Kidney (tissue), 14 donors: ENCODE measurements around the gene MYLK4. TPM values are rescaled to one million over a fixed set of nuclear protein-coding genes. Genes with fewer than 3 reads are reported as not detected.

ENCODE experiments used
- DNase-seq, 5 donors: peaks; one replicate each; pipeline ENCODE4 v3.0.0-alpha.2; 2013 to 2020
- FAIRE-seq: peaks from 2 replicates; lab custom pipeline; 2012; peaks lifted over from hg19 to GRCh38; lab: Jason Lieb, UNC
- H3K27ac ChIP-seq, 2 donors: one replicate each; pipeline ENCODE4 v1.7.0; 2013; ENCODE audit warnings: low read depth in 2 of 2, low read length in 2 of 2, inconsistent platforms in 1 of 2
- H3K27me3 ChIP-seq: one replicate; pipeline ENCODE4 v1.7.1; 2013; ENCODE audit warnings: low read length, inconsistent platforms; ENCODE audit not compliant: control insufficient read depth, insufficient read depth
- H3K36me3 ChIP-seq, 3 donors: one replicate each; pipeline versions ENCODE4 v1.7.0 to v1.7.1; 2013; ENCODE audit warnings: low read length in 3 of 3, control low read depth in 1 of 3, inconsistent platforms in 1 of 3; ENCODE audit not compliant: insufficient read depth in 3 of 3, control insufficient read depth in 2 of 3
- H3K4me1 ChIP-seq, 3 donors: one replicate each; pipeline versions ENCODE4 v1.7.0 to v1.7.1; 2013; ENCODE audit warnings: low read length in 3 of 3, inconsistent platforms in 1 of 3, low read depth in 1 of 3; ENCODE audit not compliant: control insufficient read depth in 2 of 3, insufficient read depth in 2 of 3
- H3K4me3 ChIP-seq, 3 donors: one replicate each; pipeline versions ENCODE4 v1.7.0 to v1.8.1; 2013; ENCODE audit warnings: low read length in 3 of 3, control low read depth in 1 of 3, inconsistent platforms in 1 of 3
- H3K9ac ChIP-seq, 3 donors: one replicate each; pipeline versions ENCODE4 v1.7.0 to v1.7.1; 2013; ENCODE audit warnings: low read length in 3 of 3, control low read depth in 1 of 3, inconsistent platforms in 1 of 3
- H3K9me3 ChIP-seq, 3 donors: one replicate each; pipeline versions ENCODE4 v1.7.0 to v1.7.1; 2013; ENCODE audit warnings: low read length in 3 of 3, control low read depth in 1 of 3, inconsistent platforms in 1 of 3; ENCODE audit not compliant: control insufficient read depth in 2 of 3, insufficient read depth in 1 of 3
- intact Hi-C: fragments of 100-400 bp; cut with DNase I; formaldehyde crosslinking; loops from one replicate; pipeline ENCODE4 v1.11.1; 2022
- polyA plus RNA-seq: library from polyadenylated mRNA; stranded (reverse); fragments of 350-450 nt; fragmentation: Illumina TruSeq; extraction: RNeasy Lipid Tissue Mini Kit (QIAGEN cat#74804); gene quantifications from one replicate; pipeline ENCODE4 v1.2.3, GENCODE V29; 2014; ENCODE audit warnings: low read depth, low replicate concordance; ENCODE audit not compliant: insufficient read depth
- total RNA-seq: library from RNA; stranded (reverse); fragmentation: NEBNext Ultra II Directional; extraction: Animal tissue kit (Norgen Biotek cat#: 25700); gene quantifications from one replicate; pipeline ENCODE4 v1.2.1, GENCODE V29; 2021
- TF ChIP-seq, protein P1 (sequence below): IDR thresholded peaks from 3 replicates; pipeline ENCODE4 v1.5.1; 2012; ENCODE audit warnings: mild to moderate bottlenecking, moderate library complexity, borderline replicate concordance; ENCODE audit not compliant: insufficient read depth; ENCODE audit errors: extremely low read depth
- donor health status: control.
- donor health status: control.
- donor health status: control.
- donor health status: control.
- donor health status: control.
- donor health status: DM: yes; HTN: yes; CAD: no.
- donor health status: Normal renal cell carcinoma (clear cell type).

The MYLK4 gene
- total and polyA plus RNA-seq, 2 donors from 2014 or later, result 1.1 to 1.3 TPM

GRCh38 chr6:2754911-2755310 lies 4.2 kb upstream of the MYLK4 start:
- Histone ChIP-seq H3K9ac (no peak overlapping the region), H3K27ac (no peak overlapping the region), H3K4me3 (no peak overlapping the region), H3K4me1 (peaks cover 0 to 9% (median 0%) of the 10 kb centered on the region in 3 donors), H3K36me3 (no peaks in the 10 kb centered on the region), H3K9me3 (no peaks in the 10 kb centered on the region), H3K27me3 (no peaks in the 10 kb centered on the region)
- DNase-seq (no peak), FAIRE-seq (no peak)
- intact Hi-C loops, result no loop called here
- TF ChIP-seq, protein P1, sequence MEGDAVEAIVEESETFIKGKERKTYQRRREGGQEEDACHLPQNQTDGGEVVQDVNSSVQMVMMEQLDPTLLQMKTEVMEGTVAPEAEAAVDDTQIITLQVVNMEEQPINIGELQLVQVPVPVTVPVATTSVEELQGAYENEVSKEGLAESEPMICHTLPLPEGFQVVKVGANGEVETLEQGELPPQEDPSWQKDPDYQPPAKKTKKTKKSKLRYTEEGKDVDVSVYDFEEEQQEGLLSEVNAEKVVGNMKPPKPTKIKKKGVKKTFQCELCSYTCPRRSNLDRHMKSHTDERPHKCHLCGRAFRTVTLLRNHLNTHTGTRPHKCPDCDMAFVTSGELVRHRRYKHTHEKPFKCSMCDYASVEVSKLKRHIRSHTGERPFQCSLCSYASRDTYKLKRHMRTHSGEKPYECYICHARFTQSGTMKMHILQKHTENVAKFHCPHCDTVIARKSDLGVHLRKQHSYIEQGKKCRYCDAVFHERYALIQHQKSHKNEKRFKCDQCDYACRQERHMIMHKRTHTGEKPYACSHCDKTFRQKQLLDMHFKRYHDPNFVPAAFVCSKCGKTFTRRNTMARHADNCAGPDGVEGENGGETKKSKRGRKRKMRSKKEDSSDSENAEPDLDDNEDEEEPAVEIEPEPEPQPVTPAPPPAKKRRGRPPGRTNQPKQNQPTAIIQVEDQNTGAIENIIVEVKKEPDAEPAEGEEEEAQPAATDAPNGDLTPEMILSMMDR, result no peak

DNA sequence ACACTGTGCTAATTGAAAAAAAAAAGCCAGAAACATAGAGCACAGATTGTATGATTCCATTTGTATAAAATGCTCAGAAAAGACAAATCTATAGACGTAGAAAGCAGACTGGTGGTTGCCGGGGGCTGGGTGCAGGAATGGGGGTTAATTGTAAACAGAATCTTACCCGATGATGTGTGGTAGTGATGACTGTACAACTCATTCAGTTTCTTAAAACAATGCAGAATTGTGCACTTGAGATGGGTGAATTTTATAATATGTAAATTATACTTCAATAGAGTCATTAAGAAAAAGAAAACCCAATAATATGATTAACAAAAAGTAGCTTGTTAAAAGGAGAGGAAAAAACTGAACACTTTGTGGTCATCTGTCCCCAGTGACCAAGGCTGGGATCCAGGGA lies 3.7 kb upstream of the MYLK4 start:
- H3K4me3 ChIP-seq, result no peak overlapping the region
- H3K9ac ChIP-seq, result no peak overlapping the region
- no peaks in the 10 kb centered on the region for H3K27me3 ChIP-seq
- peaks cover 0 to 9% (median 0%) of the 10 kb centered on the region in 3 donors for H3K4me1 ChIP-seq
- intact Hi-C loops, result no loop called here
- H3K36me3 ChIP-seq, result no peaks in the 10 kb centered on the region
- FAIRE-seq (no peak), DNase-seq (no peak)
- no peak overlapping the region for H3K27ac ChIP-seq
- TF ChIP-seq, protein P1, result no peak
- no peaks in the 10 kb centered on the region for H3K9me3 ChIP-seq

- Histone ChIP-seq H3K27me3 (no peaks in the 10 kb centered on the region), H3K4me1 (peaks cover 0 to 9% (median 0%) of the 10 kb centered on the region in 3 donors), H3K4me3 (no peak overlapping the region), H3K36me3 (no peaks in the 10 kb centered on the region), H3K9me3 (no peaks in the 10 kb centered on the region), H3K9ac (no peak overlapping the region), H3K27ac (no peak overlapping the region)
- TF ChIP-seq, protein P1, result no peak
- FAIRE-seq (no peak), DNase-seq (no peak)
- intact Hi-C loops, result no loop called here
These were observed 3.0 kb upstream of the MYLK4 start for GRCh38 chr6:2753743-2754142.

- FAIRE-seq, result no peak
- Histone ChIP-seq H3K4me1 (peaks cover 0 to 9% (median 0%) of the 10 kb centered on the region in 3 donors), H3K9me3 (no peaks in the 10 kb centered on the region), H3K27me3 (no peaks in the 10 kb centered on the region), H3K4me3 (no peak overlapping the region), H3K27ac (no peak overlapping the region), H3K36me3 (no peaks in the 10 kb centered on the region), H3K9ac (no peak overlapping the region)
- no peak for DNase-seq
- TF ChIP-seq, protein P1, result no peak
- intact Hi-C loops, result no loop called here
These were observed 2.4 kb upstream of the MYLK4 start for GRCh38 chr6:2753110-2753489.
